ENCODE measurements around the gene PTPRG.

Gene PTPRG

GRCh38 chr3:61629442-61629841 is 68.1 kb downstream of the PTPRG start:
- no peaks in the 10 kb centered on the region for H3K27me3 ChIP-seq (replicated peaks)
- H3K27ac ChIP-seq, result no peak overlapping the region
- DNase-seq, result no peak
- H3K4me3 ChIP-seq (ENCODE audit: low read depth, low read length), result no peak overlapping the region
- in situ Hi-C loops (cut with HindIII; ENCODE audit: low pct_ligation_motif_present, low sequenced_read_pairs), result no loop called here
- H3K36me3 ChIP-seq (replicated peaks), result no peaks in the 10 kb centered on the region
- TF ChIP-seq, protein P1, sequence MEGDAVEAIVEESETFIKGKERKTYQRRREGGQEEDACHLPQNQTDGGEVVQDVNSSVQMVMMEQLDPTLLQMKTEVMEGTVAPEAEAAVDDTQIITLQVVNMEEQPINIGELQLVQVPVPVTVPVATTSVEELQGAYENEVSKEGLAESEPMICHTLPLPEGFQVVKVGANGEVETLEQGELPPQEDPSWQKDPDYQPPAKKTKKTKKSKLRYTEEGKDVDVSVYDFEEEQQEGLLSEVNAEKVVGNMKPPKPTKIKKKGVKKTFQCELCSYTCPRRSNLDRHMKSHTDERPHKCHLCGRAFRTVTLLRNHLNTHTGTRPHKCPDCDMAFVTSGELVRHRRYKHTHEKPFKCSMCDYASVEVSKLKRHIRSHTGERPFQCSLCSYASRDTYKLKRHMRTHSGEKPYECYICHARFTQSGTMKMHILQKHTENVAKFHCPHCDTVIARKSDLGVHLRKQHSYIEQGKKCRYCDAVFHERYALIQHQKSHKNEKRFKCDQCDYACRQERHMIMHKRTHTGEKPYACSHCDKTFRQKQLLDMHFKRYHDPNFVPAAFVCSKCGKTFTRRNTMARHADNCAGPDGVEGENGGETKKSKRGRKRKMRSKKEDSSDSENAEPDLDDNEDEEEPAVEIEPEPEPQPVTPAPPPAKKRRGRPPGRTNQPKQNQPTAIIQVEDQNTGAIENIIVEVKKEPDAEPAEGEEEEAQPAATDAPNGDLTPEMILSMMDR (IDR thresholded peaks at IDR 0.05; ENCODE audit: low read depth, low read length, missing control alignments), result no peak

DNA sequence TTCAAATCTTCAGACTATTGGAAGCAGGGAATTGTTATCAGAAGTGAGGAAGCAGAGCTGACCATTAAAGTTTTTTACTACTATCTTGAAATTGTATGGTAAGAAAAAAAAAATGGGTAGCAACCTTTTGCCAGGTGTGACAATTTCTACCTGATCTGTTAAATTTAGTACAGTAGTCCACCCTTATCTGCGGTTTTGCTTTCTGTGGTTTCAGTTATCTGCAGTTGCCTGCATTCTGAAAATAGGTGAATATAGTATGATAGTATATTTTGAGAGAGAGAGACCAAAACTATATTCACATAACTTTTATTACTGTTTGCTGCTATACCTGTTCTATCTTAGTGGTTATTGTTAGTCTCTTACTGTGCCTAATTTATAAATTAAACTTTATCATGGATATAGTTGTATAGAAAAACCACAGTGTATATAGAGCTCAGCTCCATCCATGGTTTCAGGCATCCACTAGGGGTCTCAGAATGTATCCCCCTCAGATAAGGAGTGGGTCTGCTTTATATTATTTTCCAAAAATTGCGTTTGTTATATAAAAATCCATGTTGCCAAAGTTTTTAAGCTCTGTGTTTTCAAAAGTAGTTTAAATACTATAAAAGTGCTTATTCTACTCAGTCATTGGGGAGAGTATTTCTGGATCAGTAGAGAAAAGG is 69.9 kb downstream of the PTPRG start:
- H3K4me3 ChIP-seq (ENCODE audit: low read depth, low read length), result no peak overlapping the region
- in situ Hi-C loops (cut with HindIII; ENCODE audit: low pct_ligation_motif_present, low sequenced_read_pairs), result no loop called here
- TF ChIP-seq, protein P1 (IDR thresholded peaks at IDR 0.05; ENCODE audit: low read depth, low read length, missing control alignments), result no peak
- no peak overlapping the region for H3K27ac ChIP-seq
- H3K27me3 ChIP-seq (replicated peaks), result no peaks in the 10 kb centered on the region
- DNase-seq, result no peak
- H3K36me3 ChIP-seq (replicated peaks), result no peaks in the 10 kb centered on the region

DNA sequence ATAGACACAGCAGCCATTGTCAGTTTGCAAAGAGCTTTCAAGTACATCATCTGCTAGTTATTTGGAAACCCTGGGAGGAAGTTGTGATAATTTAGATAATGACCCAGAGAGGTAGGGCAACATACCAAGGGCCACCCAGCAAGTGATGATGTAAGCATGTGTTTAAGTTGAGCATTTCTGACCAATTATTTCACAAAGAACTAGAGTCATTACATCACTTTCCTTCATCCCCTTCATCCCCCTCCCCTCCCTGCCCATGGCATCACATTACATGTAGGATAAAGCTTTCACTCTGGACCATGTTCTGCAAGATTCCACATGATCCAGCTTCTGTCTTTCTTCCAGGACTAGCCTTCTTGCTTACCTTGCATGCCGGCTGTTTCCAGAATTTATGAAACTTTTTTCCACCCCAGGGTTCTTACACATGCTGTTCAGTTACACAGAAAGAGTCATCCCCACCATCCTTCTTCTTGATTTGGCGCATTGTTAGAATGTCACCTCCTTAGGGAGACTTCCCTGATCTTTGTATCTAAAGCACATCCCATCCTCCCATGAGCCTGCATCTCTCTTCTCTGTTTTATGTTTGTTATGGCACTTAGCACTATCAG is 71.3 kb downstream of the PTPRG start:
- H3K4me3 ChIP-seq (ENCODE audit: low read depth, low read length), result no peak overlapping the region
- in situ Hi-C loops (cut with HindIII; ENCODE audit: low pct_ligation_motif_present, low sequenced_read_pairs), result no loop called here
- no peaks in the 10 kb centered on the region for H3K27me3 ChIP-seq (replicated peaks)
- H3K27ac ChIP-seq, result no peak overlapping the region
- TF ChIP-seq, protein P1 (IDR thresholded peaks at IDR 0.05; ENCODE audit: low read depth, low read length, missing control alignments), result no peak
- no peaks in the 10 kb centered on the region for H3K36me3 ChIP-seq (replicated peaks)
- DNase-seq, result no peak

GRCh38 chr3:61634678-61635077 is 73.3 kb downstream of the PTPRG start:
- in situ Hi-C loops (cut with HindIII; ENCODE audit: low pct_ligation_motif_present, low sequenced_read_pairs), result no loop called here
- TF ChIP-seq, protein P1 (IDR thresholded peaks at IDR 0.05; ENCODE audit: low read depth, low read length, missing control alignments), result no peak
- Histone ChIP-seq H3K27me3 (replicated peaks) (no peaks in the 10 kb centered on the region), H3K36me3 (replicated peaks) (no peaks in the 10 kb centered on the region), H3K27ac (no peak overlapping the region), H3K4me3 (ENCODE audit: low read depth, low read length) (no peak overlapping the region)
- no peak for DNase-seq

GRCh38 chr3:61637088-61638051 is 76.0 kb downstream of the PTPRG start:
- DNase-seq, result peak; percentile 42
- Histone ChIP-seq H3K36me3 (replicated peaks) (no peaks in the 10 kb centered on the region), H3K4me3 (ENCODE audit: low read depth, low read length) (no peak overlapping the region), H3K27ac (peak overlapping the region; percentile 12), H3K27me3 (replicated peaks) (no peaks in the 10 kb centered on the region)
- in situ Hi-C loops (cut with HindIII; ENCODE audit: low pct_ligation_motif_present, low sequenced_read_pairs), result no loop called here
- TF ChIP-seq, protein P1 (IDR thresholded peaks at IDR 0.05; ENCODE audit: low read depth, low read length, missing control alignments), result no peak

Data from brain microvascular endothelial cell (primary cell).